ENCODE measurements around the gene MFAP3L.

DNA sequence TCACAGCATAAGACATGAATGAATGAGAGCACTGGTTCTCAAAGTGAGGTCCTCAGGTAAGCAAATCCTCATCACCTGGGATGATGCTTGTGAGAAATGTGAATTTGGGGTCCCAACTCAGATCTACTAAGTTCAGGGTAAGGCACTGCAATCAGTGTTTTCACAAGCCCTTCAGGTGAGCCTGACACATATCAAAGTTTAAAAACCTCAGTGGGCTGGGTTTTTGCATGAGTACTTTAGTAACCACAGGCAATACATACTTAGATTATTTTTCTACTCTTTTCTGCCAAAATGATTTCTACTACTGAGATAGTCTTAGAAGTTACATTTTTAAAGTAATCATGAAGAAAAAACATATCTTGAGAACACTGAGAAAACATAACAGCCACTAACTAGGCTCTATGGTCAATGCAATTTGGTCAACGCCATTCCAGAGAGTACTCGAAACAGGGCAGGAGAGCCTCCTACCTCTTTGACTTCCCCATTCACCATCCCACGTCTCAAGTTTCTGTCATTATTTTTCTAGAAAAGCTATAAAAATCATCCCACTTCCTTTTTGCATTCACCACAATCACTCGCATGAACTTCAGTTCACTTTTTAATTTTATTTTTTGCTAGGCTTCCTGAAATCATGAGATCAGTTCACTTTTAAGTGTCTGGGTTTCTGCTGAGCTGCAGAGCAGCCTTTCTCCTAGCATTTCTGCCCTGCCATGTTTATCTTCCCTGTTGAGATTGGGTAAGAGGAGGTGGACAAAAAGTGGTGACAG lies 73.8 kb downstream of the MFAP3L start:
- TF ChIP-seq, protein P1, sequence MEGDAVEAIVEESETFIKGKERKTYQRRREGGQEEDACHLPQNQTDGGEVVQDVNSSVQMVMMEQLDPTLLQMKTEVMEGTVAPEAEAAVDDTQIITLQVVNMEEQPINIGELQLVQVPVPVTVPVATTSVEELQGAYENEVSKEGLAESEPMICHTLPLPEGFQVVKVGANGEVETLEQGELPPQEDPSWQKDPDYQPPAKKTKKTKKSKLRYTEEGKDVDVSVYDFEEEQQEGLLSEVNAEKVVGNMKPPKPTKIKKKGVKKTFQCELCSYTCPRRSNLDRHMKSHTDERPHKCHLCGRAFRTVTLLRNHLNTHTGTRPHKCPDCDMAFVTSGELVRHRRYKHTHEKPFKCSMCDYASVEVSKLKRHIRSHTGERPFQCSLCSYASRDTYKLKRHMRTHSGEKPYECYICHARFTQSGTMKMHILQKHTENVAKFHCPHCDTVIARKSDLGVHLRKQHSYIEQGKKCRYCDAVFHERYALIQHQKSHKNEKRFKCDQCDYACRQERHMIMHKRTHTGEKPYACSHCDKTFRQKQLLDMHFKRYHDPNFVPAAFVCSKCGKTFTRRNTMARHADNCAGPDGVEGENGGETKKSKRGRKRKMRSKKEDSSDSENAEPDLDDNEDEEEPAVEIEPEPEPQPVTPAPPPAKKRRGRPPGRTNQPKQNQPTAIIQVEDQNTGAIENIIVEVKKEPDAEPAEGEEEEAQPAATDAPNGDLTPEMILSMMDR (IDR thresholded peaks at IDR 0.05; ENCODE audit: low read depth, low read length) = no peak
- TF ChIP-seq EZH2phosphoT487 (IDR thresholded peaks at IDR 0.05; ENCODE audit: low read depth) = peak; percentile 68; the same call in 1 of the 2 replicates
